ENCODE results near the gene CCBE1.

The CCBE1 gene

DNA sequence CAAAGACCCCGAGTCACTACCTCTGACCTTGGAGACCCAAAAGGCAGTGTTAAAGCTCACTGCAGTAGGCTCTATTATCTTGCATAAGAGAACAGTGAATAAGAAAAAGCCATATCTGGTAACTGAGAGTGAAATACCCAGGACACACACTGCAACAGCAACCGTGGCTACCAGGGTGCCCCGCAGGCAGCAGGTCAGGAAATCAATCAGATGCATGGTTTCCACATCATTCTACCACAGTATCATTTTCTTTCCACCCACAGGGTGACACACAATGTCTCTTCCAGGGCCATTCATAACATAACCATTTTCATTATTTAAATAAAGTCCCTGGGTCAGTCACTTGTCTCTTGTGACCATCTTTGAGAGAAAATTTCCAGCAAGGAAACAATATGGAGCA lies 131.3 kb downstream of the CCBE1 start:
- no peak for DNase-seq (ENCODE audit: low read depth)
- TF ChIP-seq CTCF (conservative IDR thresholded peaks at IDR 0.05; ENCODE audit: low read length) = no peak
- no peak overlapping the region for H3K4me3 ChIP-seq (ENCODE audit: low read length)

- no peak overlapping the region for H3K4me3 ChIP-seq (ENCODE audit: low read length)
- no peak for TF ChIP-seq CTCF (conservative IDR thresholded peaks at IDR 0.05; ENCODE audit: low read length)
- DNase-seq (ENCODE audit: low read depth) = peak; percentile 52
Measured at GRCh38 chr18:59564561-59564960, 132.7 kb downstream of the CCBE1 start.

DNA sequence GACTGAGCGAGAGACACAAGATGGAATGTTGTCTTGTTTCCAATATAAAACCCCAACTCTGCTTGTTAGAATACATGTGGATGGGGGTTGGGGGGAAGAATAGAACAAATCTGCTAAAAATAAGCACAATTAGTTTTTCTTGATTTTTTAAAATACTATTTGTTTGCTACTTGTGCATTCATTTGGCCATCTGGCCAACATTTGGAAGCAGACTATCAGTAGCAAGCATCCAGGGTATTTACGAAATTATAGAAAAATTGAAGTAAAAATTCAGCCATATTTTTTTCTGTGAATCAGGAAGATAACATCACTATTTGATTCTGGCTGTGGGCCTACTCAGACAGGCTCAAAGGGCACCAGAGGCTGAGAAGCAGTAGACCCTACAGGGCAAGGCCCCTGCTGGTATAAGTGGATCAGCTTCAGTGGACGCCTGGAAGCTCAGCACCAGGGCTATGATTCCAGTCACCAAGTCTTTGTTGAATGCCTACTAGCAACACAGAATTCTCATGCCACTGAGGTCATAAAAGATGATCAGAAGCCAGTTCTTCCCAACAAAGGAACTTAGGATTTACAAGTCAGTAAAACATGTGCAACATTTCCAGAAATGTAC lies 133.9 kb downstream of the CCBE1 start:
- no peak for TF ChIP-seq CTCF (conservative IDR thresholded peaks at IDR 0.05; ENCODE audit: low read length)
- no peak overlapping the region for H3K4me3 ChIP-seq (ENCODE audit: low read length)
- DNase-seq (ENCODE audit: low read depth) = no peak

GRCh38 chr18:59562751-59563150 lies 134.5 kb downstream of the CCBE1 start:
- no peak for TF ChIP-seq CTCF (conservative IDR thresholded peaks at IDR 0.05; ENCODE audit: low read length)
- DNase-seq (ENCODE audit: low read depth) = peak; percentile 39

GRCh38 chr18:59561612-59562011 lies 135.6 kb downstream of the CCBE1 start:
- no peak for TF ChIP-seq CTCF (conservative IDR thresholded peaks at IDR 0.05; ENCODE audit: low read length)
- H3K4me3 ChIP-seq (ENCODE audit: low read length) = no peak overlapping the region
- DNase-seq (ENCODE audit: low read depth) = no peak

More at GRCh38 chr18:59562751-59563150, 134.5 kb downstream of the CCBE1 start:
- no peak overlapping the region for H3K4me3 ChIP-seq (ENCODE audit: low read length)

- H3K4me3 ChIP-seq (ENCODE audit: low read length) = no peak overlapping the region
- no peak for TF ChIP-seq CTCF (conservative IDR thresholded peaks at IDR 0.05; ENCODE audit: low read length)
- no peak for DNase-seq (ENCODE audit: low read depth)
Measured at GRCh38 chr18:59560556-59560955, 136.7 kb downstream of the CCBE1 start.

DNA sequence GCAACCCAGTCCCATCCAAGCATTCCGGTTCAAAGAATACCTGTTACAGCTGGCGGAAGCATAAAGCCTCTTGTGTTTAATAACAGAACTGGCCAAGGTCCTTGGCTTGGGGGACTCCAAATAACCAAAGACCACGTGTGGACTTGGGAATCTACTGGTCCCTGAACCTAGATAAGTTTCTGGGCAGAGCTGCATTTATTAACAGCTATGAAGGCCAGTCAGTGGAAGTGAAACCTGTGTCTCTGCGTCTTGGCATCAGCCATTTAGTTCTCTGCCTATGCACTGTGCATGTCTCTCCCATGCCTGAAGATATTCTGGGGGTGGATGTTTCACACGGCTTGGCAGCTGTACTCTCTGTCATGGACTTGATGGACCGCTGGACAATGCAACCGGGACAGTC lies 137.7 kb downstream of the CCBE1 start:
- TF ChIP-seq CTCF (conservative IDR thresholded peaks at IDR 0.05; ENCODE audit: low read length) = no peak
- no peak overlapping the region for H3K4me3 ChIP-seq (ENCODE audit: low read length)
- no peak for DNase-seq (ENCODE audit: low read depth)
